VCaP (cell line): Measurements from ENCODE around the gene GUCY2D.
"Not testable (repeated sequence)": the region's sequence is repeated elsewhere in the genome, so short reads cannot be mapped to it uniquely, and the experiment has no call there.

ENCODE experiments used
- H3K27ac ChIP-seq: fragments of 450-650 bp; 2 replicates; pipeline ENCODE4 v1.5.1; 2017
- CTCF ChIP-seq: fragments of 450-650 bp; conservative IDR thresholded peaks from 2 replicates; pipeline ENCODE4 v1.5.1; 2017; ENCODE audit warnings: mild to moderate bottlenecking, moderate library complexity

The GUCY2D gene

GRCh38 chr17:8001976-8002720 lies at the start of gene GUCY2D:
TSS of gene GUCY2D (plus strand) at chr17:8002615. CDS start at chr17:8003048, 433 bp downstream.
- no peak for TF ChIP-seq CTCF
- H3K27ac ChIP-seq = no peak within 1 kb of the TSS

GRCh38 chr17:7953266-7953665 lies 49.1 kb upstream of the GUCY2D start:
- H3K27ac ChIP-seq = not testable (repeated sequence)

GRCh38 chr17:7955414-7956227 lies 46.8 kb upstream of the GUCY2D start:
- TF ChIP-seq CTCF = no peak
- 0 out of 2 replicates have a peak overlapping the region, but pooled peaks have one; percentile 11 for H3K27ac ChIP-seq

DNA sequence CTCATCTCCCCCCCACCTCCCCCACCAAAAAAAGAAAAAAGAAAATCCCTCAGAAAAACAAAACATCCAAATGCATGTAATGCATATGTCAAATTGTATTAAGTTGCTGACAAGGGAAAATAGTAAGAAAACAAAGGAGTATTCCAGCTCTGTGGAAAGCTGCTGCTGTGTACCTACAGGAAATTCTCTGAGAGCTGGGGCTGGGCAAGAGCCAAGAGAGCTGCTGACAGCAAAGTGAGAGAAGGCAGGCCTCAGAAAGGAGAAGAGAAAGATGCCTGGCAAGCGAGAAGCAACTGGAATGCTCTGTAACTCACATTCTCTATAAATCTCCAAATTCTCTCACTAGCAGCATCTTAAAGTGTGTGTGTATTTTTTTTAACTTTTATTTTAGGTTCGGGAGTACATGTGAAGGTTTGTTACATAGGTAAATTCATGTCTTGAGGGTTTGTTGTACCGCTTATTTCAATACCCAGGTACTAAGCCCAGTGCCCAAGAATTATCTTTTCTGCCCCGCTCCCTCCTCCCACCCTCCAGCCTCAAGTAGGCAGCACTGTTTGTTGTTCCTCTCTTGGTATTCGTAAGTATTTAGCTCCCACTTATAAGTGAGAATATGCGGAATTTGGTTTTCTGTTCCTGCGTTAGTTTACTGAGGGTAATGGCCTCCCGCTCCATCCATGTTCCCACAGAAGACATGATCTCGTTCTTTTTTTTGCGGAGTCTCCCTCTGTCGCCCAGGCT lies 46.0 kb upstream of the GUCY2D start:
- TF ChIP-seq CTCF = no peak
- H3K27ac ChIP-seq = 0 out of 2 replicates have a peak overlapping the region, but pooled peaks have one; percentile 11

DNA sequence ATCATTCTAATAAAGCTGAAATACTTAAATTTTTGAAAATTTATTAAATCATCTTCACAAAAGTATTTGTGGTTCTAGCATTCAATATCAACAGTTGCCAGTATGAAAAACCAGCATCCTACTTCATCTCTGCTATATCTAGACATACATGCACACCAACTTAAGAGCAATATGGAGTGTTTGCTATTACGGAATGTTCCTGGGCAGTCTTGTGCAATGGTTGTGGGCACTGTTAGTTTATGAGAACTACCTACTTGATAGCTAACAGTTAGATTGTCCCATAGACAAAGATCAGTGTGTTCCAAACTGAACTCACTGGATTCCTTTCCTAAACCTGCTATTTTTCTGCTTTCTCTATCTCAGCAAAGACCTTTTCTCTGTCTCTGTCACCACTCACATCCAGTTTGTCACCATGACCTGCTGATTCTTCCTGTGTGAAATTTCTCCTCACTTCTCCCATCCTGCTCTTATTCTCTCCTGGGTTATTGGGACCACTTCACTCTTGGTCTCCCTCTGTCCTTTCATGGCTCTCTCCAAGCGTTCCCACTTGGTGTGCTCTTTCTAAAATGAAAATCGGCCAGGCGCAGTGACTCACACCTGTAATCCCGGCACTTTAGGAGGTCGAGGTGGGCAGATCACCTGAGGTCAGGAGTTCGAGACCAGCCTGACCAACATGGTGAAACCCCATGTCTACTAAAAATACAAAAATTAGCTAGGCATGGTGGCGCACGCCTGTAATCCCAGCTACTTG lies 42.7 kb upstream of the GUCY2D start:
- no peak for TF ChIP-seq CTCF
- H3K27ac ChIP-seq = no peak overlapping the region

- H3K27ac ChIP-seq = no peak overlapping the region
- no peak for TF ChIP-seq CTCF
Measured at GRCh38 chr17:7961421-7961820, 41.0 kb upstream of the GUCY2D start.

GRCh38 chr17:7967751-7968150 lies 34.7 kb upstream of the GUCY2D start:
- TF ChIP-seq CTCF = no peak
- no peak overlapping the region for H3K27ac ChIP-seq
